WTC11 (cell line): Measurements from ENCODE around the gene ISCA2. TPM values are rescaled to one million over a fixed set of nuclear protein-coding genes. Genes with fewer than 3 reads are reported as not detected.

Experiments
- CREB1 ChIP-seq: sonication (generic); formaldehyde crosslinking; IDR thresholded peaks from 2 replicates; pipeline ENCODE4 v1.8.0; 2023; ENCODE audit warnings: mild to moderate bottlenecking, missing genetic modification reagents
- ESRRA ChIP-seq: sonication (generic); formaldehyde crosslinking; IDR thresholded peaks from 2 replicates; pipeline ENCODE4 v1.8.1; 2022; ENCODE audit warnings: mild to moderate bottlenecking, missing genetic modification reagents, borderline replicate concordance
- GTF2I ChIP-seq: fragments of 250-450 bp; sonication (Bioruptor Pico); conservative IDR thresholded peaks from 2 replicates; pipeline ENCODE4 v1.4.0; 2021; ENCODE audit warnings: mild to moderate bottlenecking
- HMGA2 ChIP-seq: fragments of 250-450 bp; sonication (Bioruptor Pico); IDR thresholded peaks from 2 replicates; pipeline ENCODE4 v1.4.0; 2021; ENCODE audit warnings: mild to moderate bottlenecking, moderate library complexity
- SOX15 ChIP-seq: fragments of 250-450 bp; sonication (Bioruptor Pico); IDR thresholded peaks from 2 replicates; pipeline ENCODE4 v1.9.0; 2021; ENCODE audit warnings: mild to moderate bottlenecking
- total RNA-seq: library from RNA; stranded (reverse); gene quantifications from 3 replicates; pipeline ENCODE4 v1.2.3, GENCODE V29; 2021
- TF ChIP-seq, protein P1 (sequence below): sonication (generic); formaldehyde crosslinking; IDR thresholded peaks from 2 replicates; pipeline ENCODE4 v1.8.1; 2022; ENCODE audit warnings: low read depth, missing genetic modification reagents, borderline replicate concordance
- TF ChIP-seq, protein P2 (sequence below): fragments of 250-450 bp; sonication (Bioruptor Pico); conservative IDR thresholded peaks from 2 replicates; pipeline ENCODE4 v1.9.0; 2021; ENCODE audit warnings: mild to moderate bottlenecking
- TF ChIP-seq, protein P3 (sequence below): sonication (generic); formaldehyde crosslinking; IDR thresholded peaks from 2 replicates; pipeline ENCODE4 v1.8.0; 2022; ENCODE audit warnings: missing genetic modification reagents
- TF ChIP-seq, protein P4 (sequence below): sonication (generic); formaldehyde crosslinking; IDR thresholded peaks from 2 replicates; pipeline ENCODE4 v1.8.1; 2023; ENCODE audit warnings: mild to moderate bottlenecking, missing genetic modification reagents, borderline replicate concordance
- TF ChIP-seq, protein P5 (sequence below): sonication (generic); formaldehyde crosslinking; IDR thresholded peaks from 2 replicates; pipeline ENCODE4 v1.8.1; 2023; ENCODE audit warnings: mild to moderate bottlenecking, missing genetic modification reagents
- TF ChIP-seq, protein P6 (sequence below): sonication (generic); formaldehyde crosslinking; IDR thresholded peaks from 2 replicates; pipeline ENCODE4 v1.8.0; 2023; ENCODE audit warnings: missing genetic modification reagents, mild to moderate bottlenecking, borderline replicate concordance
- TF ChIP-seq, protein P7 (sequence below): fragments of 250-450 bp; sonication (Bioruptor Pico); IDR thresholded peaks from 2 replicates; pipeline ENCODE4 v1.9.0; 2021; ENCODE audit warnings: mild to moderate bottlenecking

The ISCA2 gene
- total RNA-seq, 1 experiment from 2014 or later = 50.1 TPM

DNA sequence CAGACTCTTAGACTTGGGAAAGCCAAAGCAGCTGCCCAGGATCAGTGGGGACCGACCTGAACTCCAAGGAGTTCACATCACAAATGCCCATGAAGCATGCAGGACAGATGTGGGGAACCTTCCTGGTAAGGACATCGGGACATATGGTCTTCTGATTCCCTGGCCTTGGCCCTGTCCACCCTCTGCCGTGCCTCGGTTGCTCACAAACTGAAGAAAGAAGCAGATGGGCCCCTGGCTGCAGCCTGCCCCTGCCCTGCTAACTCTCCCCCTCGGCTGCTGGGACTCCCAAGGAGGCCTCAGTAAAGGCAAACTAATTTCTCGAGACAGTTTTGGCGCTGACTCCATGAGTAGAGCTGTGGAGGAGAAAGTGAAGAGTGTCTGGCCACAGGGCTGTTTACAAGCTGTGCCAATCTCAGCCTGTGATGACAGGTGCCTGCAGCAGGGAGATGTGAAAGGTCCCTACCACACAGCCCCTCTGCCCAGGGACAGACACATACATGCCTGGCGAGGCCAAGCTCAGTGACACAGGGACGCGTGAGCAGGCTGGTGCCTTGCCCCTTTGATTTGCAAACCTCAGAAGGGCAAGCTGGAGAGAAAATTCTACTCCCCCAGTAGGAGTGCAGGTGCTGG is 48.6 kb downstream of the ISCA2 start (continued):
- TF ChIP-seq, protein P1, sequence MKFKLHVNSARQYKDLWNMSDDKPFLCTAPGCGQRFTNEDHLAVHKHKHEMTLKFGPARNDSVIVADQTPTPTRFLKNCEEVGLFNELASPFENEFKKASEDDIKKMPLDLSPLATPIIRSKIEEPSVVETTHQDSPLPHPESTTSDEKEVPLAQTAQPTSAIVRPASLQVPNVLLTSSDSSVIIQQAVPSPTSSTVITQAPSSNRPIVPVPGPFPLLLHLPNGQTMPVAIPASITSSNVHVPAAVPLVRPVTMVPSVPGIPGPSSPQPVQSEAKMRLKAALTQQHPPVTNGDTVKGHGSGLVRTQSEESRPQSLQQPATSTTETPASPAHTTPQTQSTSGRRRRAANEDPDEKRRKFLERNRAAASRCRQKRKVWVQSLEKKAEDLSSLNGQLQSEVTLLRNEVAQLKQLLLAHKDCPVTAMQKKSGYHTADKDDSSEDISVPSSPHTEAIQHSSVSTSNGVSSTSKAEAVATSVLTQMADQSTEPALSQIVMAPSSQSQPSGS (CRISPR knock-in tag) = no peak
- TF ChIP-seq, protein P2, sequence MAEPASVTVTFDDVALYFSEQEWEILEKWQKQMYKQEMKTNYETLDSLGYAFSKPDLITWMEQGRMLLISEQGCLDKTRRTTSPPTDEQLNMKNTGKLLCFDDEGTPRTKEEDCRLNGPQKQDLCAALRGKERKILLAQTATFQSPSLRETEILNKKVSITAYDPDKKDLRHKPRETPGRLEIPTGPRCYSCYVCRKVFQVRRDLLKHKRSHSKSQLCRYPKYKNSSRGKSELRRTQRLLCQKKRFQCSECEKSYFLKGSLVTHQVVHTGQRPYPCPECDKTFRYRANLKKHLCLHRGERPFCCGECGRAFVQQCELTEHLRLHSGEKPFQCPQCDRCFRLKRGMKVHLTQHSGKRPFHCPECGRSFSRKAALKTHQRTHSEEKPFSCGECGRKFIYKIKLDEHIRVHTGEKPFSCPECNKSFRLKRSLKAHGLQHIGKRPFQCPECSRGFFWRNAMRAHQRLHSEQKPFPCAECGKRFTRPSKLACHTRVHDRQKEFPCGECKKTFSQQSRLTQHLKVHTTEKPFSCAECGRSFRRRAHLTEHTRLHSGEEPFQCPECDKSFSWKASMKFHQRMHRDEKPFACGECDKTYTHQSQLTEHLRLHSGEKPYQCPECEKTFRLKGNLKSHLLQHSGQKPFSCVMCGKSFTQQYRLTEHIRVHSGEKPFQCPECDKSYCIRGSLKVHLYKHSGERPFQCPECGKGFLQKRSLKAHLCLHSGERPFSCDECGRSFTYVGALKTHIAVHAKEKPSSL (CRISPR knock-in tag) = no peak
- TF ChIP-seq, protein P3, sequence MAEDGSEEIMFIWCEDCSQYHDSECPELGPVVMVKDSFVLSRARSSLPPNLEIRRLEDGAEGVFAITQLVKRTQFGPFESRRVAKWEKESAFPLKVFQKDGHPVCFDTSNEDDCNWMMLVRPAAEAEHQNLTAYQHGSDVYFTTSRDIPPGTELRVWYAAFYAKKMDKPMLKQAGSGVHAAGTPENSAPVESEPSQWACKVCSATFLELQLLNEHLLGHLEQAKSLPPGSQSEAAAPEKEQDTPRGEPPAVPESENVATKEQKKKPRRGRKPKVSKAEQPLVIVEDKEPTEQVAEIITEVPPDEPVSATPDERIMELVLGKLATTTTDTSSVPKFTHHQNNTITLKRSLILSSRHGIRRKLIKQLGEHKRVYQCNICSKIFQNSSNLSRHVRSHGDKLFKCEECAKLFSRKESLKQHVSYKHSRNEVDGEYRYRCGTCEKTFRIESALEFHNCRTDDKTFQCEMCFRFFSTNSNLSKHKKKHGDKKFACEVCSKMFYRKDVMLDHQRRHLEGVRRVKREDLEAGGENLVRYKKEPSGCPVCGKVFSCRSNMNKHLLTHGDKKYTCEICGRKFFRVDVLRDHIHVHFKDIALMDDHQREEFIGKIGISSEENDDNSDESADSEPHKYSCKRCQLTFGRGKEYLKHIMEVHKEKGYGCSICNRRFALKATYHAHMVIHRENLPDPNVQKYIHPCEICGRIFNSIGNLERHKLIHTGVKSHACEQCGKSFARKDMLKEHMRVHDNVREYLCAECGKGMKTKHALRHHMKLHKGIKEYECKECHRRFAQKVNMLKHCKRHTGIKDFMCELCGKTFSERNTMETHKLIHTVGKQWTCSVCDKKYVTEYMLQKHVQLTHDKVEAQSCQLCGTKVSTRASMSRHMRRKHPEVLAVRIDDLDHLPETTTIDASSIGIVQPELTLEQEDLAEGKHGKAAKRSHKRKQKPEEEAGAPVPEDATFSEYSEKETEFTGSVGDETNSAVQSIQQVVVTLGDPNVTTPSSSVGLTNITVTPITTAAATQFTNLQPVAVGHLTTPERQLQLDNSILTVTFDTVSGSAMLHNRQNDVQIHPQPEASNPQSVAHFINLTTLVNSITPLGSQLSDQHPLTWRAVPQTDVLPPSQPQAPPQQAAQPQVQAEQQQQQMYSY (CRISPR knock-in tag) = no peak
- TF ChIP-seq ESRRA (CRISPR knock-in tag) (no peak), CREB1 (CRISPR knock-in tag) (no peak), HMGA2 (no peak), GTF2I (no peak), SOX15 (no peak)
- TF ChIP-seq, protein P4, sequence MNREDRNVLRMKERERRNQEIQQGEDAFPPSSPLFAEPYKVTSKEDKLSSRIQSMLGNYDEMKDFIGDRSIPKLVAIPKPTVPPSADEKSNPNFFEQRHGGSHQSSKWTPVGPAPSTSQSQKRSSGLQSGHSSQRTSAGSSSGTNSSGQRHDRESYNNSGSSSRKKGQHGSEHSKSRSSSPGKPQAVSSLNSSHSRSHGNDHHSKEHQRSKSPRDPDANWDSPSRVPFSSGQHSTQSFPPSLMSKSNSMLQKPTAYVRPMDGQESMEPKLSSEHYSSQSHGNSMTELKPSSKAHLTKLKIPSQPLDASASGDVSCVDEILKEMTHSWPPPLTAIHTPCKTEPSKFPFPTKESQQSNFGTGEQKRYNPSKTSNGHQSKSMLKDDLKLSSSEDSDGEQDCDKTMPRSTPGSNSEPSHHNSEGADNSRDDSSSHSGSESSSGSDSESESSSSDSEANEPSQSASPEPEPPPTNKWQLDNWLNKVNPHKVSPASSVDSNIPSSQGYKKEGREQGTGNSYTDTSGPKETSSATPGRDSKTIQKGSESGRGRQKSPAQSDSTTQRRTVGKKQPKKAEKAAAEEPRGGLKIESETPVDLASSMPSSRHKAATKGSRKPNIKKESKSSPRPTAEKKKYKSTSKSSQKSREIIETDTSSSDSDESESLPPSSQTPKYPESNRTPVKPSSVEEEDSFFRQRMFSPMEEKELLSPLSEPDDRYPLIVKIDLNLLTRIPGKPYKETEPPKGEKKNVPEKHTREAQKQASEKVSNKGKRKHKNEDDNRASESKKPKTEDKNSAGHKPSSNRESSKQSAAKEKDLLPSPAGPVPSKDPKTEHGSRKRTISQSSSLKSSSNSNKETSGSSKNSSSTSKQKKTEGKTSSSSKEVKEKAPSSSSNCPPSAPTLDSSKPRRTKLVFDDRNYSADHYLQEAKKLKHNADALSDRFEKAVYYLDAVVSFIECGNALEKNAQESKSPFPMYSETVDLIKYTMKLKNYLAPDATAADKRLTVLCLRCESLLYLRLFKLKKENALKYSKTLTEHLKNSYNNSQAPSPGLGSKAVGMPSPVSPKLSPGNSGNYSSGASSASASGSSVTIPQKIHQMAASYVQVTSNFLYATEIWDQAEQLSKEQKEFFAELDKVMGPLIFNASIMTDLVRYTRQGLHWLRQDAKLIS (CRISPR knock-in tag) = no peak
- TF ChIP-seq, protein P5, sequence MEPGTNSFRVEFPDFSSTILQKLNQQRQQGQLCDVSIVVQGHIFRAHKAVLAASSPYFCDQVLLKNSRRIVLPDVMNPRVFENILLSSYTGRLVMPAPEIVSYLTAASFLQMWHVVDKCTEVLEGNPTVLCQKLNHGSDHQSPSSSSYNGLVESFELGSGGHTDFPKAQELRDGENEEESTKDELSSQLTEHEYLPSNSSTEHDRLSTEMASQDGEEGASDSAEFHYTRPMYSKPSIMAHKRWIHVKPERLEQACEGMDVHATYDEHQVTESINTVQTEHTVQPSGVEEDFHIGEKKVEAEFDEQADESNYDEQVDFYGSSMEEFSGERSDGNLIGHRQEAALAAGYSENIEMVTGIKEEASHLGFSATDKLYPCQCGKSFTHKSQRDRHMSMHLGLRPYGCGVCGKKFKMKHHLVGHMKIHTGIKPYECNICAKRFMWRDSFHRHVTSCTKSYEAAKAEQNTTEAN (CRISPR knock-in tag) = no peak
- TF ChIP-seq, protein P6, sequence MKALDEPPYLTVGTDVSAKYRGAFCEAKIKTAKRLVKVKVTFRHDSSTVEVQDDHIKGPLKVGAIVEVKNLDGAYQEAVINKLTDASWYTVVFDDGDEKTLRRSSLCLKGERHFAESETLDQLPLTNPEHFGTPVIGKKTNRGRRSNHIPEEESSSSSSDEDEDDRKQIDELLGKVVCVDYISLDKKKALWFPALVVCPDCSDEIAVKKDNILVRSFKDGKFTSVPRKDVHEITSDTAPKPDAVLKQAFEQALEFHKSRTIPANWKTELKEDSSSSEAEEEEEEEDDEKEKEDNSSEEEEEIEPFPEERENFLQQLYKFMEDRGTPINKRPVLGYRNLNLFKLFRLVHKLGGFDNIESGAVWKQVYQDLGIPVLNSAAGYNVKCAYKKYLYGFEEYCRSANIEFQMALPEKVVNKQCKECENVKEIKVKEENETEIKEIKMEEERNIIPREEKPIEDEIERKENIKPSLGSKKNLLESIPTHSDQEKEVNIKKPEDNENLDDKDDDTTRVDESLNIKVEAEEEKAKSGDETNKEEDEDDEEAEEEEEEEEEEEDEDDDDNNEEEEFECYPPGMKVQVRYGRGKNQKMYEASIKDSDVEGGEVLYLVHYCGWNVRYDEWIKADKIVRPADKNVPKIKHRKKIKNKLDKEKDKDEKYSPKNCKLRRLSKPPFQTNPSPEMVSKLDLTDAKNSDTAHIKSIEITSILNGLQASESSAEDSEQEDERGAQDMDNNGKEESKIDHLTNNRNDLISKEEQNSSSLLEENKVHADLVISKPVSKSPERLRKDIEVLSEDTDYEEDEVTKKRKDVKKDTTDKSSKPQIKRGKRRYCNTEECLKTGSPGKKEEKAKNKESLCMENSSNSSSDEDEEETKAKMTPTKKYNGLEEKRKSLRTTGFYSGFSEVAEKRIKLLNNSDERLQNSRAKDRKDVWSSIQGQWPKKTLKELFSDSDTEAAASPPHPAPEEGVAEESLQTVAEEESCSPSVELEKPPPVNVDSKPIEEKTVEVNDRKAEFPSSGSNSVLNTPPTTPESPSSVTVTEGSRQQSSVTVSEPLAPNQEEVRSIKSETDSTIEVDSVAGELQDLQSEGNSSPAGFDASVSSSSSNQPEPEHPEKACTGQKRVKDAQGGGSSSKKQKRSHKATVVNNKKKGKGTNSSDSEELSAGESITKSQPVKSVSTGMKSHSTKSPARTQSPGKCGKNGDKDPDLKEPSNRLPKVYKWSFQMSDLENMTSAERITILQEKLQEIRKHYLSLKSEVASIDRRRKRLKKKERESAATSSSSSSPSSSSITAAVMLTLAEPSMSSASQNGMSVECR = no peak
- TF ChIP-seq, protein P7, sequence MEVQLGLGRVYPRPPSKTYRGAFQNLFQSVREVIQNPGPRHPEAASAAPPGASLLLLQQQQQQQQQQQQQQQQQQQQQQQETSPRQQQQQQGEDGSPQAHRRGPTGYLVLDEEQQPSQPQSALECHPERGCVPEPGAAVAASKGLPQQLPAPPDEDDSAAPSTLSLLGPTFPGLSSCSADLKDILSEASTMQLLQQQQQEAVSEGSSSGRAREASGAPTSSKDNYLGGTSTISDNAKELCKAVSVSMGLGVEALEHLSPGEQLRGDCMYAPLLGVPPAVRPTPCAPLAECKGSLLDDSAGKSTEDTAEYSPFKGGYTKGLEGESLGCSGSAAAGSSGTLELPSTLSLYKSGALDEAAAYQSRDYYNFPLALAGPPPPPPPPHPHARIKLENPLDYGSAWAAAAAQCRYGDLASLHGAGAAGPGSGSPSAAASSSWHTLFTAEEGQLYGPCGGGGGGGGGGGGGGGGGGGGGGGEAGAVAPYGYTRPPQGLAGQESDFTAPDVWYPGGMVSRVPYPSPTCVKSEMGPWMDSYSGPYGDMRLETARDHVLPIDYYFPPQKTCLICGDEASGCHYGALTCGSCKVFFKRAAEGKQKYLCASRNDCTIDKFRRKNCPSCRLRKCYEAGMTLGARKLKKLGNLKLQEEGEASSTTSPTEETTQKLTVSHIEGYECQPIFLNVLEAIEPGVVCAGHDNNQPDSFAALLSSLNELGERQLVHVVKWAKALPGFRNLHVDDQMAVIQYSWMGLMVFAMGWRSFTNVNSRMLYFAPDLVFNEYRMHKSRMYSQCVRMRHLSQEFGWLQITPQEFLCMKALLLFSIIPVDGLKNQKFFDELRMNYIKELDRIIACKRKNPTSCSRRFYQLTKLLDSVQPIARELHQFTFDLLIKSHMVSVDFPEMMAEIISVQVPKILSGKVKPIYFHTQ (CRISPR knock-in tag) = no peak
